Measurements from ENCODE around the gene CD180. TPM values are rescaled to one million over a fixed set of nuclear protein-coding genes. Genes with fewer than 3 reads are reported as not detected.

The CD180 gene
- total RNA-seq, 2 donors from 2014 or later: 0.30 to 1.4 TPM

DNA sequence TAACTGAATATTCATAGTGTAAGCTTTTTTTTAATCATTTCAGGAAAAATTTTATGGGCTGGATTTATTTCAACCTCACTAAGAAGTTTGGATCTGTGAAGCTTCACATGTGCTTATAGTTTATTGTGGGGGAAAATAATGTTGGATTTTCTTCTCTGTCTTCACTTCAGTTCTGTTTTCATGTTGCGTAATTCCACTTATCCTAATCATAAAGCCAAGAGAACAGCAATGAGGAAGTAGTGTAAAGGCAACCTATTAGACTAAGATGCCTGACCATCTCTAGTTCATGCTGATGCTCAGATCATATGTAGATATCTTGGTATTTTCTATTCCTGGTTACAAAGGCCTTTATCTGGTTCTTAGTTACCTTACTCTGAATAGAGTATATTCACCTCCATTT is 50.0 kb downstream of the CD180 start:
- no peaks in the 10 kb centered on the region for H3K27me3 ChIP-seq
- no peak overlapping the region for H3K9ac ChIP-seq (ENCODE audit: low read depth in 2 of 2, low read length in 2 of 2)
- TF ChIP-seq, protein P1, sequence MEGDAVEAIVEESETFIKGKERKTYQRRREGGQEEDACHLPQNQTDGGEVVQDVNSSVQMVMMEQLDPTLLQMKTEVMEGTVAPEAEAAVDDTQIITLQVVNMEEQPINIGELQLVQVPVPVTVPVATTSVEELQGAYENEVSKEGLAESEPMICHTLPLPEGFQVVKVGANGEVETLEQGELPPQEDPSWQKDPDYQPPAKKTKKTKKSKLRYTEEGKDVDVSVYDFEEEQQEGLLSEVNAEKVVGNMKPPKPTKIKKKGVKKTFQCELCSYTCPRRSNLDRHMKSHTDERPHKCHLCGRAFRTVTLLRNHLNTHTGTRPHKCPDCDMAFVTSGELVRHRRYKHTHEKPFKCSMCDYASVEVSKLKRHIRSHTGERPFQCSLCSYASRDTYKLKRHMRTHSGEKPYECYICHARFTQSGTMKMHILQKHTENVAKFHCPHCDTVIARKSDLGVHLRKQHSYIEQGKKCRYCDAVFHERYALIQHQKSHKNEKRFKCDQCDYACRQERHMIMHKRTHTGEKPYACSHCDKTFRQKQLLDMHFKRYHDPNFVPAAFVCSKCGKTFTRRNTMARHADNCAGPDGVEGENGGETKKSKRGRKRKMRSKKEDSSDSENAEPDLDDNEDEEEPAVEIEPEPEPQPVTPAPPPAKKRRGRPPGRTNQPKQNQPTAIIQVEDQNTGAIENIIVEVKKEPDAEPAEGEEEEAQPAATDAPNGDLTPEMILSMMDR (IDR thresholded peaks at IDR 0.05): no peak
- H3K27ac ChIP-seq: no peak overlapping the region
- no peaks in the 10 kb centered on the region for H3K9me3 ChIP-seq
- DNase-seq: no peak
- no peaks in the 10 kb centered on the region for H3K4me1 ChIP-seq
- intact Hi-C loops (cut with DNase I): no loop called here
- no peaks in the 10 kb centered on the region for H3K36me3 ChIP-seq
- no peak overlapping the region for H3K4me3 ChIP-seq

DNA sequence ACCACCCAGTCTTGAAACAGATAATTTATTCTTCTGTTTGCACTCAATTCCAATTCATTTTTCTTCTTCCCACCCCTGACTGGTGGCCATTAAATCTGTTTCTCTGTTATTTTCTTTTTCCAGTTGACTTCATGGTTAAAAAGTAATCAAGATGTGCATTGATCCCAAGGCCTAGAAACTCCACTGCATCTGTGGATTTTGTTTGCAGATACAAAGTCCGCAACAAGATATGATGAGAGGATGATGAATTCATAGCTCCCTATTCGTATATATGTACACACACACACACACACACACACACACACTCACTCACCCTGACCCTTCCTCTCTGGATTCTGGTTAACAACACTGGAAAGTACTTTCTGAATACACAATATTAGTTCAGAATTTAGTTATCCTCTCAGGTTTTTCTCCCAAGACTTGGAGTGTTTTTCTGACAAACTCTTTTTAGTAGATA is 52.4 kb downstream of the CD180 start:
- Histone ChIP-seq H3K9me3 (no peaks in the 10 kb centered on the region), H3K4me1 (no peaks in the 10 kb centered on the region), H3K36me3 (no peaks in the 10 kb centered on the region), H3K27ac (no peak overlapping the region), H3K4me3 (no peak overlapping the region), H3K9ac (ENCODE audit: low read depth in 2 of 2, low read length in 2 of 2) (no peak overlapping the region), H3K27me3 (no peaks in the 10 kb centered on the region)
- intact Hi-C loops (cut with DNase I): no loop called here
- no peak for DNase-seq
- TF ChIP-seq, protein P1 (IDR thresholded peaks at IDR 0.05): no peak

DNA sequence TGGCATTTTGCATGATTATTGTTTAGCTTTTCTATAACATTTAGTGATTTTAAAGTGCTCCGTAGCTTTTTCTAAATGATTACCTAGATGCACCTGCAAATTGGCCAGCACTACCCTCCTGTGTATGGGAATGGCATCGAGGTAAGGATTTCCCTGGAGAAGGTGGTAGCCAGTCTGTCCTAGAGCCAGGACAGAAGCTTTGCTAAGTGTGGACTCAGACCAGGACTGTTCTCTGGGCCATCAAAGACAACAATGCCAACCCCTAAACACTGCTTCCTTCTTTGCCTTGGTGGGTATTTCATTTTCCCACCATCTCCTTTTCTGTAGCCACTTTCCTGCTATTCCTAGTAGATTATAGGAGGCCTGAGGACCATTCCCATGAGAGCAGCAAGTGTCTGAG is 53.0 kb downstream of the CD180 start:
- H3K4me3 ChIP-seq: no peak overlapping the region
- TF ChIP-seq, protein P1 (IDR thresholded peaks at IDR 0.05): no peak
- H3K27me3 ChIP-seq: no peaks in the 10 kb centered on the region
- H3K9me3 ChIP-seq: no peaks in the 10 kb centered on the region
- no peak overlapping the region for H3K27ac ChIP-seq
- intact Hi-C loops (cut with DNase I): no loop called here
- no peaks in the 10 kb centered on the region for H3K4me1 ChIP-seq
- no peak for DNase-seq
- no peaks in the 10 kb centered on the region for H3K36me3 ChIP-seq
- H3K9ac ChIP-seq (ENCODE audit: low read depth in 2 of 2, low read length in 2 of 2): no peak overlapping the region

DNA sequence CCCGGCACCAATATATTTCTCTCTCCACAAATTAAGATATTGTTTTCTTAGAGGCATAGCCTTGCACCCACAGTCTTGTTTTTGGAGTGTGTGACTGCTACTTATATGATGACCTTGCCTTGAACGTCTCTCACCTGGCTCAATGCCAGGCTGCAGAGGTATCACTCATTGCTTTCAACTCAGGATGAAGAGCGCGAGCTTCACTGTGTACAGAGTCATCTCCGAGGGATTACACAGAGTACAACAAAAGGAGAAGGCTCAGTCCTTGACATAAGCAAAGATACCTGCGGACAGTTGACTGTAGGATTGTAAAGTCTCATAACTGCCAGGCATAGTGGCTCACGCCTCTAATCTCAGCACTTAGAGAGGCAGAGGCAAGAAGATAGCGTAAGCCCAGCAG is 53.8 kb downstream of the CD180 start:
- no peaks in the 10 kb centered on the region for H3K36me3 ChIP-seq
- intact Hi-C loops (cut with DNase I): no loop called here
- TF ChIP-seq, protein P1 (IDR thresholded peaks at IDR 0.05): no peak

DNA sequence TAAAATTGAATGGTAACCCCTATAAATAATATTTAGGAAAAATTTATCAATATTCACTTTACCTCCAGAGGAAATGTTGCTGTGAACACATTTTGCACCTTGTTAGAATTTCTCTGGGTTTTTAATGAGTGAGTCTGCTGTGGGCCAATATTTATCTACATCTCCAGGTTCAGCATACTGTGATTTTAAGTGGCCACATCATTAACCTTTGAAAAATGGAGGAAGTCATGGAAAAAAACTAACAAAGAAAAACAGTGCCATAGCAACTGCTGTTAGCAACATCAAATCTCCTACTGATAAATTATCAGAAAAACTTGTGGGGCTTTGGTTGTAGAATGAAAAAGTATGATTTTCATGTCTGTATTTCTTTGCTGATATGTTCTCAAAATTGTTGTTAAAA is 55.0 kb downstream of the CD180 start:
- no peaks in the 10 kb centered on the region for H3K4me1 ChIP-seq
- no peak for DNase-seq
- no peaks in the 10 kb centered on the region for H3K27me3 ChIP-seq
- no peak overlapping the region for H3K9ac ChIP-seq (ENCODE audit: low read depth in 2 of 2, low read length in 2 of 2)
- TF ChIP-seq, protein P1 (IDR thresholded peaks at IDR 0.05): no peak
- H3K27ac ChIP-seq: no peak overlapping the region
- no peaks in the 10 kb centered on the region for H3K9me3 ChIP-seq
- H3K4me3 ChIP-seq: no peak overlapping the region
- no peaks in the 10 kb centered on the region for H3K36me3 ChIP-seq
- intact Hi-C loops (cut with DNase I): no loop called here

More for the DNA sequence above, 53.8 kb downstream of the CD180 start:
- Histone ChIP-seq H3K4me1 (no peaks in the 10 kb centered on the region), H3K4me3 (no peak overlapping the region), H3K9me3 (no peaks in the 10 kb centered on the region), H3K27me3 (no peaks in the 10 kb centered on the region), H3K27ac (no peak overlapping the region), H3K9ac (ENCODE audit: low read depth in 2 of 2, low read length in 2 of 2) (no peak overlapping the region)
- no peak for DNase-seq

DNA sequence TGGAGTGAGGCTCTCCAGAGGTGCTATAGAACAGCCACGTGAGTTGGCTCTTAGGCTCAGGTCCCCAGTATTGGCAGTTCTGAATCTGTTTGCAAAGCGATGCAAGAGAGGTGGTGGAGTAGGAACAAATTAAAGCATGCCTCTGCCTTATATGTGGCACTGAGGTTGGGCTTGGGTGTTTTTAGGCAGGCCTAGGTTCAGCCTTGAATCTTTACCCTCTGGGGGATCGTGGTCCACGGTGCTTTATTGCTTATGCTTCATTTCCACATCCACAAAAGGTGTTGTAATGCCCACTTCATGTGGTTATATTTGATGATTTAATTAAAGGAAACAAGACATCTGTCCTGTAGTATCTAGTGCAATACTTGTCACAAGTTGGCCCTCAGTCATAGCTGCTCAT is 56.2 kb downstream of the CD180 start:
- no peak overlapping the region for H3K9ac ChIP-seq (ENCODE audit: low read depth in 2 of 2, low read length in 2 of 2)
- no peaks in the 10 kb centered on the region for H3K9me3 ChIP-seq
- no peak for DNase-seq
- intact Hi-C loops (cut with DNase I): no loop called here
- no peaks in the 10 kb centered on the region for H3K4me1 ChIP-seq
- TF ChIP-seq, protein P1 (IDR thresholded peaks at IDR 0.05): no peak
- no peak overlapping the region for H3K4me3 ChIP-seq
- H3K36me3 ChIP-seq: no peaks in the 10 kb centered on the region
- no peaks in the 10 kb centered on the region for H3K27me3 ChIP-seq
- no peak overlapping the region for H3K27ac ChIP-seq

All from colonic mucosa (tissue), 4 donors.